GM12891 (cell line): ENCODE results near the gene ASTN2.

Experiments used
- DNase-seq: peaks from one replicate; pipeline ENCODE4 v3.0.0; 2011; ENCODE audit warnings: low spot score; ENCODE audit not compliant: insufficient read length
- FAIRE-seq: peaks from 2 replicates; lab custom pipeline; 2011; peaks lifted over from hg19 to GRCh38; lab: Jason Lieb, UNC
- PAX5 ChIP-seq: IDR thresholded peaks from 2 replicates; pipeline ENCODE4 v1.6.1; 2011; ENCODE audit warnings: low read length, moderate library complexity, mild to moderate bottlenecking; ENCODE audit not compliant: insufficient read depth, severe bottlenecking
- POLR2A ChIP-seq: IDR thresholded peaks from 2 replicates; pipeline ENCODE4 v1.6.1; 2011; ENCODE audit warnings: low read depth, low read length, control low read depth
- POLR2AphosphoS5 ChIP-seq: IDR thresholded peaks from 2 replicates; pipeline ENCODE4 v1.6.1; 2011; ENCODE audit warnings: low read depth, low read length, control low read depth
- POU2F2 ChIP-seq: IDR thresholded peaks from 2 replicates; pipeline ENCODE4 v1.6.1; 2011; ENCODE audit warnings: low read depth, mild to moderate bottlenecking, control low read depth, low read length, moderate library complexity
- SPI1 ChIP-seq: IDR thresholded peaks from 2 replicates; pipeline ENCODE4 v1.6.1; 2011; ENCODE audit warnings: low read depth, low read length, control low read depth
- TAF1 ChIP-seq: IDR thresholded peaks from 2 replicates; pipeline ENCODE4 v1.6.1; 2011; ENCODE audit warnings: low read depth, low read length, control low read depth

Gene ASTN2

GRCh38 chr9:117323390-117323789 lies 91.5 kb downstream of the ASTN2 start:
- TF ChIP-seq POU2F2: no peak
- no peak for TF ChIP-seq POLR2AphosphoS5
- no peak for TF ChIP-seq SPI1
- TF ChIP-seq TAF1: no peak
- TF ChIP-seq POLR2A: no peak
- TF ChIP-seq PAX5: no peak
- FAIRE-seq (no peak), DNase-seq (no peak)

- no peak for DNase-seq
- TF ChIP-seq TAF1 (no peak), POLR2A (no peak), PAX5 (no peak), SPI1 (no peak), POU2F2 (no peak), POLR2AphosphoS5 (no peak)
- no peak for FAIRE-seq
These were observed 97.7 kb downstream of the ASTN2 start for GRCh38 chr9:117317192-117317591.

GRCh38 chr9:117315236-117315635 lies 99.6 kb downstream of the ASTN2 start:
- FAIRE-seq (no peak), DNase-seq (no peak)
- TF ChIP-seq POLR2A: no peak
- no peak for TF ChIP-seq POU2F2
- no peak for TF ChIP-seq TAF1
- no peak for TF ChIP-seq SPI1
- no peak for TF ChIP-seq POLR2AphosphoS5
- TF ChIP-seq PAX5: no peak

- TF ChIP-seq TAF1 (no peak), SPI1 (no peak), POLR2AphosphoS5 (no peak), POLR2A (no peak), PAX5 (no peak), POU2F2 (no peak)
- no peak for FAIRE-seq
- no peak for DNase-seq
These were observed 100.9 kb downstream of the ASTN2 start for GRCh38 chr9:117313989-117314388.

- DNase-seq (no peak), FAIRE-seq (no peak)
These were observed 107.2 kb downstream of the ASTN2 start for GRCh38 chr9:117307701-117308100.

GRCh38 chr9:117306032-117306431 lies 108.8 kb downstream of the ASTN2 start:
- TF ChIP-seq PAX5 (no peak), POLR2A (no peak), POLR2AphosphoS5 (no peak), POU2F2 (no peak), SPI1 (no peak), TAF1 (no peak)
- FAIRE-seq (no peak), DNase-seq (no peak)

More at GRCh38 chr9:117307701-117308100, 107.2 kb downstream of the ASTN2 start:
- no peak for TF ChIP-seq SPI1
- TF ChIP-seq PAX5: no peak
- TF ChIP-seq POU2F2: no peak
- TF ChIP-seq POLR2A: no peak
- TF ChIP-seq POLR2AphosphoS5: no peak
- no peak for TF ChIP-seq TAF1

GRCh38 chr9:117305454-117305853 lies 109.4 kb downstream of the ASTN2 start:
- TF ChIP-seq PAX5 (no peak), POU2F2 (no peak), SPI1 (no peak), TAF1 (no peak), POLR2A (no peak), POLR2AphosphoS5 (no peak)
- FAIRE-seq (no peak), DNase-seq (no peak)

- FAIRE-seq (no peak), DNase-seq (no peak)
- TF ChIP-seq POU2F2 (no peak), TAF1 (no peak), PAX5 (no peak), SPI1 (no peak), POLR2AphosphoS5 (no peak), POLR2A (no peak)
These were observed 110.3 kb downstream of the ASTN2 start for GRCh38 chr9:117304549-117304948.

- DNase-seq: no peak
- no peak for TF ChIP-seq POU2F2
- no peak for TF ChIP-seq PAX5
- TF ChIP-seq TAF1: no peak
- TF ChIP-seq SPI1: no peak
- TF ChIP-seq POLR2AphosphoS5: no peak
- no peak for TF ChIP-seq POLR2A
- FAIRE-seq: no peak
These were observed 111.1 kb downstream of the ASTN2 start for GRCh38 chr9:117303643-117304230.

GRCh38 chr9:117302487-117302886 lies 112.4 kb downstream of the ASTN2 start:
- DNase-seq (no peak), FAIRE-seq (no peak)
- TF ChIP-seq PAX5 (no peak), POLR2AphosphoS5 (no peak), SPI1 (no peak), POLR2A (no peak), TAF1 (no peak), POU2F2 (no peak)
